ENCODE measurements around the gene PCCA.

DNA sequence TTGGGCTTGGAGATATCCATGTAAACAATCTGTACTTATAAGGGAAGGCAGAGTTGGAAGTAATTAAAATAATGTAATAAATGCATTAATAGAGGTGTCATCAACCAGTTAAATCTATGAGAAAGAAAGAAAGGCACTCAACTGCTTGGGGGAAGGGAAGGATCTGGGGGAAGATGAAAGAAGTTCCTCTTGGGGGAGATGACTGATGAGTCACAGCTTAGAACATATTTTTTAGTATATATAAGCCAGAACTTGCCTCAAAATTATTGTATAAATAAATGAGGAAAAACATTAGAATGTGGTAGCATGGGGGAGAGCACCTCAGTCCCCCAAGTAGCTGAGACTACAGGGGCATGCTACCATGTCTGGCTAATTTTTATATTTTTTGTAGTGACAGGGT lies 293.9 kb downstream of the PCCA start:
- TF ChIP-seq RCOR1 (IDR thresholded peaks at IDR 0.05; ENCODE audit: low read length): no peak
- TF ChIP-seq, protein P1, sequence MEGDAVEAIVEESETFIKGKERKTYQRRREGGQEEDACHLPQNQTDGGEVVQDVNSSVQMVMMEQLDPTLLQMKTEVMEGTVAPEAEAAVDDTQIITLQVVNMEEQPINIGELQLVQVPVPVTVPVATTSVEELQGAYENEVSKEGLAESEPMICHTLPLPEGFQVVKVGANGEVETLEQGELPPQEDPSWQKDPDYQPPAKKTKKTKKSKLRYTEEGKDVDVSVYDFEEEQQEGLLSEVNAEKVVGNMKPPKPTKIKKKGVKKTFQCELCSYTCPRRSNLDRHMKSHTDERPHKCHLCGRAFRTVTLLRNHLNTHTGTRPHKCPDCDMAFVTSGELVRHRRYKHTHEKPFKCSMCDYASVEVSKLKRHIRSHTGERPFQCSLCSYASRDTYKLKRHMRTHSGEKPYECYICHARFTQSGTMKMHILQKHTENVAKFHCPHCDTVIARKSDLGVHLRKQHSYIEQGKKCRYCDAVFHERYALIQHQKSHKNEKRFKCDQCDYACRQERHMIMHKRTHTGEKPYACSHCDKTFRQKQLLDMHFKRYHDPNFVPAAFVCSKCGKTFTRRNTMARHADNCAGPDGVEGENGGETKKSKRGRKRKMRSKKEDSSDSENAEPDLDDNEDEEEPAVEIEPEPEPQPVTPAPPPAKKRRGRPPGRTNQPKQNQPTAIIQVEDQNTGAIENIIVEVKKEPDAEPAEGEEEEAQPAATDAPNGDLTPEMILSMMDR (IDR thresholded peaks at IDR 0.05): no peak
- TF ChIP-seq, protein P2, sequence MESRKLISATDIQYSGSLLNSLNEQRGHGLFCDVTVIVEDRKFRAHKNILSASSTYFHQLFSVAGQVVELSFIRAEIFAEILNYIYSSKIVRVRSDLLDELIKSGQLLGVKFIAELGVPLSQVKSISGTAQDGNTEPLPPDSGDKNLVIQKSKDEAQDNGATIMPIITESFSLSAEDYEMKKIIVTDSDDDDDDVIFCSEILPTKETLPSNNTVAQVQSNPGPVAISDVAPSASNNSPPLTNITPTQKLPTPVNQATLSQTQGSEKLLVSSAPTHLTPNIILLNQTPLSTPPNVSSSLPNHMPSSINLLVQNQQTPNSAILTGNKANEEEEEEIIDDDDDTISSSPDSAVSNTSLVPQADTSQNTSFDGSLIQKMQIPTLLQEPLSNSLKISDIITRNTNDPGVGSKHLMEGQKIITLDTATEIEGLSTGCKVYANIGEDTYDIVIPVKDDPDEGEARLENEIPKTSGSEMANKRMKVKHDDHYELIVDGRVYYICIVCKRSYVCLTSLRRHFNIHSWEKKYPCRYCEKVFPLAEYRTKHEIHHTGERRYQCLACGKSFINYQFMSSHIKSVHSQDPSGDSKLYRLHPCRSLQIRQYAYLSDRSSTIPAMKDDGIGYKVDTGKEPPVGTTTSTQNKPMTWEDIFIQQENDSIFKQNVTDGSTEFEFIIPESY (IDR thresholded peaks at IDR 0.05; ENCODE audit: borderline replicate concordance, low read depth): no peak
- no peak for TF ChIP-seq TEAD4 (IDR thresholded peaks at IDR 0.05; ENCODE audit: borderline replicate concordance, insufficient read depth)
- no peak for TF ChIP-seq SMC3 (IDR thresholded peaks at IDR 0.05; ENCODE audit: low read depth, low read length)
- TF ChIP-seq EP300 (IDR thresholded peaks at IDR 0.05; ENCODE audit: borderline replicate concordance in 1 of 2, low read depth in 1 of 2, low read length in 1 of 2): no peak
- TF ChIP-seq, protein P3, sequence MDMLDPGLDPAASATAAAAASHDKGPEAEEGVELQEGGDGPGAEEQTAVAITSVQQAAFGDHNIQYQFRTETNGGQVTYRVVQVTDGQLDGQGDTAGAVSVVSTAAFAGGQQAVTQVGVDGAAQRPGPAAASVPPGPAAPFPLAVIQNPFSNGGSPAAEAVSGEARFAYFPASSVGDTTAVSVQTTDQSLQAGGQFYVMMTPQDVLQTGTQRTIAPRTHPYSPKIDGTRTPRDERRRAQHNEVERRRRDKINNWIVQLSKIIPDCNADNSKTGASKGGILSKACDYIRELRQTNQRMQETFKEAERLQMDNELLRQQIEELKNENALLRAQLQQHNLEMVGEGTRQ (IDR thresholded peaks at IDR 0.05; ENCODE audit: borderline replicate concordance, low read depth, low read length): no peak
- no peak for TF ChIP-seq TAF1 (IDR thresholded peaks at IDR 0.05; ENCODE audit: borderline replicate concordance, low read depth, low read length)
- TF ChIP-seq, protein P4, sequence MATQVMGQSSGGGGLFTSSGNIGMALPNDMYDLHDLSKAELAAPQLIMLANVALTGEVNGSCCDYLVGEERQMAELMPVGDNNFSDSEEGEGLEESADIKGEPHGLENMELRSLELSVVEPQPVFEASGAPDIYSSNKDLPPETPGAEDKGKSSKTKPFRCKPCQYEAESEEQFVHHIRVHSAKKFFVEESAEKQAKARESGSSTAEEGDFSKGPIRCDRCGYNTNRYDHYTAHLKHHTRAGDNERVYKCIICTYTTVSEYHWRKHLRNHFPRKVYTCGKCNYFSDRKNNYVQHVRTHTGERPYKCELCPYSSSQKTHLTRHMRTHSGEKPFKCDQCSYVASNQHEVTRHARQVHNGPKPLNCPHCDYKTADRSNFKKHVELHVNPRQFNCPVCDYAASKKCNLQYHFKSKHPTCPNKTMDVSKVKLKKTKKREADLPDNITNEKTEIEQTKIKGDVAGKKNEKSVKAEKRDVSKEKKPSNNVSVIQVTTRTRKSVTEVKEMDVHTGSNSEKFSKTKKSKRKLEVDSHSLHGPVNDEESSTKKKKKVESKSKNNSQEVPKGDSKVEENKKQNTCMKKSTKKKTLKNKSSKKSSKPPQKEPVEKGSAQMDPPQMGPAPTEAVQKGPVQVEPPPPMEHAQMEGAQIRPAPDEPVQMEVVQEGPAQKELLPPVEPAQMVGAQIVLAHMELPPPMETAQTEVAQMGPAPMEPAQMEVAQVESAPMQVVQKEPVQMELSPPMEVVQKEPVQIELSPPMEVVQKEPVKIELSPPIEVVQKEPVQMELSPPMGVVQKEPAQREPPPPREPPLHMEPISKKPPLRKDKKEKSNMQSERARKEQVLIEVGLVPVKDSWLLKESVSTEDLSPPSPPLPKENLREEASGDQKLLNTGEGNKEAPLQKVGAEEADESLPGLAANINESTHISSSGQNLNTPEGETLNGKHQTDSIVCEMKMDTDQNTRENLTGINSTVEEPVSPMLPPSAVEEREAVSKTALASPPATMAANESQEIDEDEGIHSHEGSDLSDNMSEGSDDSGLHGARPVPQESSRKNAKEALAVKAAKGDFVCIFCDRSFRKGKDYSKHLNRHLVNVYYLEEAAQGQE (IDR thresholded peaks at IDR 0.05; ENCODE audit: low read depth, low read length): no peak
- no peak for TF ChIP-seq POLR2AphosphoS5 (IDR thresholded peaks at IDR 0.05; ENCODE audit: low read depth, low read length)
- no peak for TF ChIP-seq EZH2phosphoT487 (IDR thresholded peaks at IDR 0.05; ENCODE audit: borderline replicate concordance, low read depth)
- no peak for TF ChIP-seq GABPA (IDR thresholded peaks at IDR 0.05; ENCODE audit: low read depth)
- TF ChIP-seq ELF1 (IDR thresholded peaks at IDR 0.05): no peak
